22Rv1 (cell line): ENCODE measurements around the gene RHOB.

Experiments
- H3K27ac ChIP-seq: fragments of 450-650 bp; 2 replicates; pipeline ENCODE4 v1.5.1; 2017
- CTCF ChIP-seq: fragments of 450-650 bp; IDR thresholded peaks from 2 replicates; pipeline ENCODE4 v1.5.1; 2017; ENCODE audit warnings: mild to moderate bottlenecking
- ZFX ChIP-seq: fragments of 450-650 bp; IDR thresholded peaks from 2 replicates; pipeline ENCODE4 v1.6.1; 2017; ENCODE audit warnings: antibody characterized with exemption, borderline replicate concordance

RHOB gene

GRCh38 chr2:20481798-20482405 is 35.0 kb downstream of the RHOB start:
- TF ChIP-seq ZFX = no peak
- TF ChIP-seq CTCF = no peak
- H3K27ac ChIP-seq = no peak overlapping the region

GRCh38 chr2:20482725-20483124 is 35.9 kb downstream of the RHOB start:
- no peak for TF ChIP-seq CTCF
- no peak for TF ChIP-seq ZFX
- no peak overlapping the region for H3K27ac ChIP-seq

- TF ChIP-seq CTCF = no peak
- no peak for TF ChIP-seq ZFX
- no peak overlapping the region for H3K27ac ChIP-seq
These were observed 36.5 kb downstream of the RHOB start for GRCh38 chr2:20483194-20483895.

- TF ChIP-seq ZFX = no peak
- TF ChIP-seq CTCF = no peak
- H3K27ac ChIP-seq = no peak overlapping the region
These were observed 37.3 kb downstream of the RHOB start for GRCh38 chr2:20484034-20484617.

- no peak overlapping the region for H3K27ac ChIP-seq
- TF ChIP-seq CTCF (no peak), ZFX (no peak)
These were observed 38.1 kb downstream of the RHOB start for GRCh38 chr2:20484810-20485611.

GRCh38 chr2:20485612-20486388 is 38.9 kb downstream of the RHOB start:
- TF ChIP-seq ZFX (no peak), CTCF (no peak)
- no peak overlapping the region for H3K27ac ChIP-seq
